GM19099 (cell line): ENCODE data around the gene FBXL7.

Experiments used
- POLR2A ChIP-seq: IDR thresholded peaks from 3 replicates; pipeline ENCODE4 v1.6.1; 2011; ENCODE audit warnings: low read depth; ENCODE audit not compliant: insufficient read length; ENCODE audit errors: extremely low read depth

Gene FBXL7

GRCh38 chr5:15702102-15702501 lies 202.1 kb downstream of the FBXL7 start:
- TF ChIP-seq POLR2A = no peak

GRCh38 chr5:15703901-15704300 lies 203.9 kb downstream of the FBXL7 start:
- no peak for TF ChIP-seq POLR2A

GRCh38 chr5:15704397-15704947 lies 204.5 kb downstream of the FBXL7 start:
- TF ChIP-seq POLR2A = no peak

GRCh38 chr5:15707631-15708030 lies 207.7 kb downstream of the FBXL7 start:
- no peak for TF ChIP-seq POLR2A

GRCh38 chr5:15711892-15712291 lies 211.9 kb downstream of the FBXL7 start:
- no peak for TF ChIP-seq POLR2A

GRCh38 chr5:15715535-15715934 lies 215.6 kb downstream of the FBXL7 start:
- no peak for TF ChIP-seq POLR2A

GRCh38 chr5:15715967-15716366 lies 216.0 kb downstream of the FBXL7 start:
- TF ChIP-seq POLR2A = no peak

GRCh38 chr5:15717001-15717400 lies 217.0 kb downstream of the FBXL7 start:
- TF ChIP-seq POLR2A = no peak

GRCh38 chr5:15718421-15719179 lies 218.6 kb downstream of the FBXL7 start:
- no peak for TF ChIP-seq POLR2A

- TF ChIP-seq POLR2A = no peak
Measured at GRCh38 chr5:15719784-15720183, 219.8 kb downstream of the FBXL7 start.

GRCh38 chr5:15720515-15720914 lies 220.5 kb downstream of the FBXL7 start:
- no peak for TF ChIP-seq POLR2A

GRCh38 chr5:15722305-15722704 lies 222.3 kb downstream of the FBXL7 start:
- TF ChIP-seq POLR2A = no peak

- no peak for TF ChIP-seq POLR2A
Measured at GRCh38 chr5:15727375-15727774, 227.4 kb downstream of the FBXL7 start.

GRCh38 chr5:15728811-15729210 lies 228.8 kb downstream of the FBXL7 start:
- no peak for TF ChIP-seq POLR2A

- TF ChIP-seq POLR2A = no peak
Measured at GRCh38 chr5:15731699-15732098, 231.7 kb downstream of the FBXL7 start.

GRCh38 chr5:15734058-15734457 lies 234.1 kb downstream of the FBXL7 start:
- no peak for TF ChIP-seq POLR2A
